ENCODE data around the gene MT1B.

Gene MT1B

DNA sequence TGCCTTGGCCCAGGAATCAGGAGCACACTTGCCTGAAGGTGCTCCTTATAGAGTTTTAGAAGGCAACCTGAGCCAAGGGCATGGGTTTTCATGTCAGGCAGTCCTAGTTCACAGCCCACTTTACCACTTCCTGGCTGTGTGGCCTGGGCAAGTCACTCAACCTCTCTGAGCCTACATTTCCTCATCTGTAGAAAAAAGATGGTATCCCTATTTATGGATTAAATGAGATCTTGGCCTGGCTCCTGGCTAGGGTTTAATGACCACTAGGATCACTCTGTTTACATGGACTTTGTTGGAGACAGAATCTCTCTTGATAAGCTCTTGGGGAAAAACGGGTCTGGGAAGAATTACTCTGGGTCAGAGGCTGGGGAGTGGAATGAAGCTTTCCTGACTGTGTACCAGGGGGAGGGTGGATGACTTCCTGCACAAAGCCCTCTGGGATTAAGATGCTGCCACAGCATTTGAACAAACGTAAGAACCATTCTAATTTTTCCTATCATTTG lies 41.0 kb upstream of the MT1B start:
- H2AFZ ChIP-seq (ENCODE audit: low read length), result no peak overlapping the region
- no peaks in the 10 kb centered on the region for H3K9me2 ChIP-seq (ENCODE audit: low read depth, low read length)
- H3K4me1 ChIP-seq (ENCODE audit: insufficient read depth, low read length, severe bottlenecking), result peaks cover 28% of the 10 kb centered on the region
- H3F3A ChIP-seq (ENCODE audit: insufficient read depth, low read length), result no peaks in the 10 kb centered on the region
- no peaks in the 10 kb centered on the region for H3K9me3 ChIP-seq (ENCODE audit: low read length)
- H3K36me3 ChIP-seq (ENCODE audit: insufficient read depth, low read length), result no peaks in the 10 kb centered on the region
- no peak overlapping the region for H3K27ac ChIP-seq (ENCODE audit: low read depth, low read length, poor library complexity, severe bottlenecking)
- H3K79me2 ChIP-seq (ENCODE audit: insufficient read depth, low read length), result no peaks in the 10 kb centered on the region
- no peak overlapping the region for H3K4me2 ChIP-seq (ENCODE audit: low read length)
- no peaks in the 10 kb centered on the region for H4K20me1 ChIP-seq (ENCODE audit: insufficient read depth, low read length)
- TF ChIP-seq, protein P1, sequence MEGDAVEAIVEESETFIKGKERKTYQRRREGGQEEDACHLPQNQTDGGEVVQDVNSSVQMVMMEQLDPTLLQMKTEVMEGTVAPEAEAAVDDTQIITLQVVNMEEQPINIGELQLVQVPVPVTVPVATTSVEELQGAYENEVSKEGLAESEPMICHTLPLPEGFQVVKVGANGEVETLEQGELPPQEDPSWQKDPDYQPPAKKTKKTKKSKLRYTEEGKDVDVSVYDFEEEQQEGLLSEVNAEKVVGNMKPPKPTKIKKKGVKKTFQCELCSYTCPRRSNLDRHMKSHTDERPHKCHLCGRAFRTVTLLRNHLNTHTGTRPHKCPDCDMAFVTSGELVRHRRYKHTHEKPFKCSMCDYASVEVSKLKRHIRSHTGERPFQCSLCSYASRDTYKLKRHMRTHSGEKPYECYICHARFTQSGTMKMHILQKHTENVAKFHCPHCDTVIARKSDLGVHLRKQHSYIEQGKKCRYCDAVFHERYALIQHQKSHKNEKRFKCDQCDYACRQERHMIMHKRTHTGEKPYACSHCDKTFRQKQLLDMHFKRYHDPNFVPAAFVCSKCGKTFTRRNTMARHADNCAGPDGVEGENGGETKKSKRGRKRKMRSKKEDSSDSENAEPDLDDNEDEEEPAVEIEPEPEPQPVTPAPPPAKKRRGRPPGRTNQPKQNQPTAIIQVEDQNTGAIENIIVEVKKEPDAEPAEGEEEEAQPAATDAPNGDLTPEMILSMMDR (IDR thresholded peaks at IDR 0.05; ENCODE audit: low read length), result no peak
- no peak for TF ChIP-seq EZH2 (IDR thresholded peaks at IDR 0.05; ENCODE audit: borderline replicate concordance, low read length)
- H3K4me3 ChIP-seq (ENCODE audit: low read depth, low read length, poor library complexity, severe bottlenecking), result no peak overlapping the region
- no peaks in the 10 kb centered on the region for H3K27me3 ChIP-seq (ENCODE audit: insufficient read depth, low read length)
- H3K9ac ChIP-seq (ENCODE audit: low read length), result no peak overlapping the region

DNA sequence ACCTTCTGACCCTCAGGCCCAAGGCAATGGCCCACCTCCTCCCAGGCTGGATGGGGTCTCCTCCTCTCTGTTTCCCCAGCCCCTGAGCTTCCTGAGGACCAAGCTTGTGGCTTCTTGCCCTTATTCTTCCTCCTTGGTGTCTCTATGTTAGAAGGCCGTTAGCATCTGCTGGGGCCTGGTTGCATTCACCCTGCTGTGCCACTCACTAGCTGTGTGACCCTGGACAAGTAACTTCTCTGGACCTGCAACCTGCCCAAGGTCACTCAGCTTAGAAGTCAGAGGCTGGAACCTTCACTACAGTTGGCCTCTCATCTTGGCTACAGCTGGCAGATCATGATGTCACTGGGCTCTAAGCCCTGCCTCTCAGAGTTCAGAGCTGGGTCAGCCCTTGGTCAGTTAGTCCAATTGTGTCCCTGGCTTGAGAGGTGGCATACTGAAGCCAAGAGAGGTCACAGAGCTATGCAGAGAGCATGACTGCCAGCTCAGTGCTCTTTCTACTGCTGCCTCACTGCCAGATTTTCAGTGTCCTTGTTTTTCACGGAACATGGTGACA lies 40.3 kb upstream of the MT1B start:
- no peak overlapping the region for H3K9ac ChIP-seq (ENCODE audit: low read length)
- H3K36me3 ChIP-seq (ENCODE audit: insufficient read depth, low read length), result no peaks in the 10 kb centered on the region
- peaks cover 28% of the 10 kb centered on the region for H3K4me1 ChIP-seq (ENCODE audit: insufficient read depth, low read length, severe bottlenecking)
- no peak overlapping the region for H3K27ac ChIP-seq (ENCODE audit: low read depth, low read length, poor library complexity, severe bottlenecking)
- no peak overlapping the region for H3K4me3 ChIP-seq (ENCODE audit: low read depth, low read length, poor library complexity, severe bottlenecking)
- no peak for TF ChIP-seq EZH2 (IDR thresholded peaks at IDR 0.05; ENCODE audit: borderline replicate concordance, low read length)
- TF ChIP-seq, protein P1 (IDR thresholded peaks at IDR 0.05; ENCODE audit: low read length), result no peak
- no peaks in the 10 kb centered on the region for H4K20me1 ChIP-seq (ENCODE audit: insufficient read depth, low read length)
- no peaks in the 10 kb centered on the region for H3F3A ChIP-seq (ENCODE audit: insufficient read depth, low read length)
- no peaks in the 10 kb centered on the region for H3K9me3 ChIP-seq (ENCODE audit: low read length)
- no peaks in the 10 kb centered on the region for H3K27me3 ChIP-seq (ENCODE audit: insufficient read depth, low read length)
- no peaks in the 10 kb centered on the region for H3K79me2 ChIP-seq (ENCODE audit: insufficient read depth, low read length)
- no peak overlapping the region for H2AFZ ChIP-seq (ENCODE audit: low read length)
- H3K4me2 ChIP-seq (ENCODE audit: low read length), result no peak overlapping the region
- no peaks in the 10 kb centered on the region for H3K9me2 ChIP-seq (ENCODE audit: low read depth, low read length)

DNA sequence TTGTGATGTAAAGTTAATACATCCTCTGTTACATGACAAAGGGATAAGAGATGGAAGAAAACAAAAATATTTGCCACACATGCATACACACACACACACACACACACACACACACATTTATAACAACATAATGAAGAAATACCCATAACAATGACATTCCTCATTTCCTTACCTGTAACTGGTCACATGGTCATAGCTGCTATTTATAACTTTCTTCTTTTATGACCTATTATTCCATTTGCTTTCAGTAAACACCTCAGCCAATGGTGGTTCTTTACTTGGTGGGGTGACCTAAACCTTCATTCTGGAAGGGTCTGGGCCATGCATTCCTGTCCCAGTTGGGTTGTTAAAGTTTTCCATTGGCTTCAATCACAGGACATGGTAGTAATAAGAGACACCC lies 38.0 kb upstream of the MT1B start:
- Histone ChIP-seq H3K9me2 (ENCODE audit: low read depth, low read length) (no peaks in the 10 kb centered on the region), H3K4me1 (ENCODE audit: insufficient read depth, low read length, severe bottlenecking) (peaks cover 19% of the 10 kb centered on the region), H3K27ac (ENCODE audit: low read depth, low read length, poor library complexity, severe bottlenecking) (no peak overlapping the region), H3F3A (ENCODE audit: insufficient read depth, low read length) (no peaks in the 10 kb centered on the region), H4K20me1 (ENCODE audit: insufficient read depth, low read length) (no peaks in the 10 kb centered on the region), H3K27me3 (ENCODE audit: insufficient read depth, low read length) (no peaks in the 10 kb centered on the region), H2AFZ (ENCODE audit: low read length) (no peak overlapping the region), H3K4me2 (ENCODE audit: low read length) (no peak overlapping the region), H3K4me3 (ENCODE audit: low read depth, low read length, poor library complexity, severe bottlenecking) (no peak overlapping the region), H3K36me3 (ENCODE audit: insufficient read depth, low read length) (no peaks in the 10 kb centered on the region), H3K9me3 (ENCODE audit: low read length) (no peaks in the 10 kb centered on the region), H3K9ac (ENCODE audit: low read length) (no peak overlapping the region), H3K79me2 (ENCODE audit: insufficient read depth, low read length) (no peaks in the 10 kb centered on the region)
- TF ChIP-seq, protein P1 (IDR thresholded peaks at IDR 0.05; ENCODE audit: low read length), result no peak
- no peak for TF ChIP-seq EZH2 (IDR thresholded peaks at IDR 0.05; ENCODE audit: borderline replicate concordance, low read length)
